GM18909 (cell line): ENCODE measurements around the gene SBDS.
"Not testable (repeated sequence)": the region's sequence is repeated elsewhere in the genome, so short reads cannot be mapped to it uniquely, and the experiment has no call there.

Experiments used
- ATAC-seq: cut with Tn5 transposase; IDR thresholded peaks from one replicate; pipeline ENCODE4 v1.9.1; 2021; ENCODE audit warnings: mild to moderate bottlenecking; ENCODE audit not compliant: unreplicated experiment, poor library complexity

The SBDS gene

DNA sequence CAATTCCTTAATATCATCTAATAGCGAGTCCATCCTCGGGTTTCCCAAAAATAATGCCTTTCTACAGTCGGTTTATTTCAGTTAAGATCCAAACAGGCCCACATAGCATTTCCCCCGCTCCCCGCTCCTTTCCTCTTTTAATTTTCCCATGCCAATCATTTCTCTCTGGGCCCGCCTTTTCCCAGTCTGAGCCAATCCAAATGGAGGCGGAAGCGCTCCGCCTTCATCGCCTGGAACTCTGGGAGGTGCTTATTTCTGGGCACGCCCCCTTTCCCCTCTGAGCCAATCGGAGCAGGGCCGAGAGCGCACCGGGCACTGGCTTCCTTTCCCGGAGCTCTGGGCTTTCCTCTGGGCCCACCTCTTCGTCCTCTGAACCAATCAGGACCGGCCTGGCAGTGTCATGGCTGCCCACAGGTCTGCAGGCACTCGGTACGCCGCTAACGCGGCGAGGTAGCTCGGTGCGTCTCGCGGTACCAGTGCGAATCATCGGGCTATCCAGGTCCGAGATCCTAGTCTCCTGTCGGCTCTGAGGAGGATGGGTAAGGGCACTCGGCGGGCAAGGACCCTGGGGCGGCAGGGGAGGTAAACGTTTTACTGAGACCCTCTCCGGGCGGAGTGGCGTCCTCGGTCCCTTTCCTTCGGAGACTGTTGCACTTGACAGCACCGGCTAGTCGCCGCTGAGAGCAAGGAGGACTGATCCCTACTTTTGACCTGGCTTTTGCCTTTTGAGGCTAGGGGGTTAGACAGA, 1.2 kb upstream of the SBDS start, which contains the start of gene TYW1:
TSS of gene TYW1 (plus strand) at position 390 of the 748 bp plus-strand sequence. CDS start at position 536, 146 bp downstream.
- ATAC-seq: peak; percentile 90

DNA sequence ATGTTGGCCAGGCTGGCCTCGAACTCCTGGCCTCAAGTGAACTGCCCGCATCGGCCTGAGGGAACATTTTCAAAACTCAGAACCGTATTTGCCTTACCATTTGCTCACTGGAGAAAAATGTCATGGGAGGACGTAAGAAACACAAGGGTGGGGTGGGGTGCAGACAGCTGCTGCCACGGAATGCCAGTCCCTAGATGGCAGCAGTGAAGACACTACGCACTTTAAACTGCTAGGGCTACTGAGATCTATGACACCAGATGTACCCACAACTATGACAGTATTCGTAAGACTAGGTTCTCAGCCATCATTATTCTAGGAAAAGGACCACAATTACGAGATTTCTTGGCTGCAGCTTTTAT, 716 bp downstream of the SBDS start:
- ATAC-seq: peak; percentile 38

DNA sequence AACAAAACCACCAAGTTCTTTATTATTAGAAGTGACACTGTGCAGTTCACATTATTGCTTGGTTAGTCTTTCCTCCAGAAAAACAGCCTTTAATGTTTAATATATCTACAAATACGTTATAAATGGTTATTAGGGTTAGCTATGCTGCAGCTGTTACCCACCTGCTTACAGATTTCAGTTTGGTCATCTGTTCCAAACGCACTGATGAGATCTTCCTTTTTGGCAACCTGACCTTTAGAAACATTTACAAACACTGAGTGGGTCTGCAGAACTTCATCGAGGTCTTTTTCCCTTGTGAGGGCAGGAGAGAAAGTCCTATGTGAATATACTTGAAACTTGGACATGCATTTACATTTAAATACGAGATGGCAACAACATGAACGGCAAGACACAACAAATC, 1.3 kb downstream of the SBDS start:
- ATAC-seq: not testable (repeated sequence)

DNA sequence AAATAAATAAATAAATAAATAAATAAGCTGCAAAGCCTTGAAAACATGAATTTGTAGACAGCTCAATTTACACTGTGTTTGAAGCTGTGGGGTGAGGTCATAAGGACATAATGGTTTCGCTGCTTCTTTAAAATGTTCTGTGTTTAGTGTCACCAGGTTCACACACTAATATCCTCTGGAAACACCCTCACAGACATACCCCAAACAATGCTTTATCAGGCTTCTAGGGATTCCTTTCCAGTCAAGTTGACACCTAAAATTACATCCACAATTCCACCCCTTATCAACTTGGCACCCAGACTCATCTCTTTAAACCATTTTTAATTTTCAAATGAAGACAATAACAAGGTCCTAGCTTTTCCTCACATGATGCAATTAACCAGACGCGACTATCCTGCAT, 5.8 kb downstream of the SBDS start:
- not testable (repeated sequence) for ATAC-seq

DNA sequence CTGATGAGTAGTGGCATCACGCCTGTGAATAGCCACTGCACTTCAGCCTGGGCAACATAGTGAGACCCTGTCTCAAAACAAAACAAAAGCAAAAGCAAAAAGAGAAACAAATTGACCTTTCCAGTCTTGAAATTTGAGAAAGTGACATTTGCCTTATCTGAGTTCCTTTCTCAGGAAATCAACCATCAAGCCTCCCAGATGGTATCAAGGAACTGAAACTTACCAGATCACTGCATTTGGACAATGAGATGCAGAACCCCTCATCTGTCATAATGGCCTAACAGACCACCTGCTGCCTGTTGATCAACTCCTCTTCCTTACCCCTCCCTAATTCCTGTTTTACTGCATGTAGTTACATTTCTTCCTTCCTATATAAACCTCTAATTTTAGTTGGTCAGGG, 15.1 kb downstream of the SBDS start:
- not testable (repeated sequence) for ATAC-seq

DNA sequence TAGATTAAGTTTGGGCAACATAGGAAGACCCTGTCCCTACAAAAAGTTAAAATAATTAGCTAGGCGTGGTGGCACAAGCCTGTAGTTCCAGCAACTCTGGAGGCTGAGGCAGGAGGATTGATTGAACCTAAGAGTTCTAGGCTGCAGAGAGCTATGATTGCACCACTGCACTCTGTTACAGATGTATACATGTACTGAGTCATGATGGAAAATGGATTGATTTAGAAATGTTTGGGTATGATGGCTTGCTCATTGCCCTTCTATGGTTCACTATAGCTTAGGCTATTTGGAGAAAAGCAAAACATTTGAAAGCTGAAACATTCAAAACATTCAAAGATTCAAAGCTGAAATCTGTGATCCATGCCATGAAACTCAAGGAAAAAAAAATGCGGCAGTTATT, 16.4 kb downstream of the SBDS start:
- not testable (repeated sequence) for ATAC-seq

DNA sequence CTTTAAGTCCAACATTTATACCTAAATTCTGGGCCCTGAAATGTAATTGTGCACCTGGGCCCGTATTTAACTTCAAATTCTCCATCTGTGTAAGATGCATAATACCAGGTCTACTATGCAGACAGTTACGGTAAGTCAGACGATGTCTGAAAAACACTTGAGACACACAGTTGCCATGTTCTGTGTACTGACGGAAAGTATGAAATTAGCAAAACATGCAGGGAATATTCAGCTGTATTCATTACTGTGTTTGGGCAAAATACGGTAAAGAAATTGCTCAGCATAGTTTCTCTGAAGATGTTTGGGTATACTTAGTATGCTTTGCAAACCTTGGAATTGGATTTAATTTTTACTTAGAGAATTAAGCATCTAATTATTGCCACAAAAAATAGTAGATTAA, 17.1 kb downstream of the SBDS start:
- not testable (repeated sequence) for ATAC-seq

DNA sequence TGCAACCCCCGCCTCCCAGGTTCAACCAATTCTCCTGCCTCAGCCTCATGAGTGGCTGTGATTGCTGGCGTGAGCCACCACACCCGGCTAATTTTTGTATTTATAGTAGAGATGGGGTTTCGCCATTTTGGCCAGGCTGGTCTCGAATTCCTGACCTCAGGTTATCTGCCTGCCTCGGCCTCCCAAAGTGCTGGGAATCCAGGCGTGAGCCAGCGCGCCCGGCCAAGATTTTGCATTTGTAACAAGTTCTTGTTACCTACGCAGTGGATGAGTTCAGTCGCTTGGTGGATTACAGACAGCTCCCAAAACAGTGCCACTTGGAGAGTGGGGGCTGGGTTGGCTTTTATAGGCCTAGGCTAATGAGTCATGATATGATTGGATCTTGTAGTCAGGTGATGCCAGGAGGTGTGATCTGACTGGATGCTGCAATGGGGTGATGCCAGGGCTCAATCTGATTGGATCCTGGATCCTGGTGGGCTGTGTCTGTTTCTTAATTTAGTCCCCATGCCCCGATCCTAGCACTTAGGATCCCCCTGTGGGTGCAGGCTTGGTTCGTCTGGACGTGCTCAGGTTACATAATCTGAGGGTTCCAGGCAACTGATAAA, 20.3 kb downstream of the SBDS start:
- no peak for ATAC-seq

DNA sequence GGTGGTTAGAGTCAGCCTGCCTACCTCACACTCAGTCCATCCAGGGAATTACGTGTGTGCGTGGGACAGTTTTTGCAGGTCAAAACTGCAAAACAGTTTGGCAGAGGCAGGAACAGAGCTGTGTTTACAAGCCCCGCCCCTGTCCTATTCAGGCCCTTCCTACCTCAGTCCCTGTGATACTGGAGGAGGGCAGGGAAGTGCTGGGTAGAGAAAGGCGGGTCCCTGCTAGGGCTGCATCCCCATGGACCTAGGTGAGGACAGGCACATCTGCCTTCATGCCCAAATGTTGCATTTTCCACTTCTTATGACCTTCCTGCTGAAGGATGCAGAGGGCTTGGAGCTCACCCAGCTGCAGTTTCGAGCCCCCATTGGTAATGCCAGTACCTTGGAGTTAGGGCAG, 25.1 kb downstream of the SBDS start:
- no peak for ATAC-seq

DNA sequence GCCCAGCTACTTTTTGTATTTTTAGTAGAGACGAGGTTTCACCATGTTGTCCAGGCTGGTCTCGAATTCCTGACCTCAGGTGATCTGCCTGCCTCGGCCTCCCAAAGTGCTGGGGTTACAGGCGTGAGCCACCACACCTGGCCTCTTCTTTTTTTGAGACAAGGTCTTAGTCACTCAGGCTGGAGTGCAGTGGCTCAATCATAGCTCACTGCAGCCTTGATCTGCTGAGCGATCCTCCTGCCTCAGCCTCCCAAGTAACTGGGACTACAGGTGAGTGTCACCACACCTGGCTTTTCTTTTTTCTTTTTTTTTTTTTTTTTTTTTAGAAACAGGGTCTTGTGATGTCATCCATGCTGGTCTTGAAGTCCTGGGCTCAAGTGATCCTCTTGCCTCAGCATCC, 26.4 kb downstream of the SBDS start:
- not testable (repeated sequence) for ATAC-seq

DNA sequence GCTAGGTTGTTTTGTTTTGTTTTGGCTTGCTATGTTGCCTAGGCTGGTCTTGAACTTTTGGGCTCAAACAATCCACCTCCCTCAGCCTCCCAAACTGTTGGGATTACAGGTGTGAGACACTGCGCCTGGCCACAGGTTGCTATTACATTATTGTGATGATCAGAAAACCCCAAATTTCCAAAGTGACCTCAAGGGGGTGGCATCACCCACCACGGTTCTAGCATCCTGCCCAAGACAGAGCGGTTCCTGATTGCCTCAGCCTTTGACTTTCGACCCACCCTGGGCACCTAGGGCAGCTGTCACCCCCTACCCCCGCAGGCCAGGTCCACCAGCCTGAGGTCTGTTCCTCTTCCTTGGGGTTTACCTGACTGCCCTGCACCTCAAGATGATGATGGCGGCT, 28.4 kb downstream of the SBDS start:
- ATAC-seq: no peak

DNA sequence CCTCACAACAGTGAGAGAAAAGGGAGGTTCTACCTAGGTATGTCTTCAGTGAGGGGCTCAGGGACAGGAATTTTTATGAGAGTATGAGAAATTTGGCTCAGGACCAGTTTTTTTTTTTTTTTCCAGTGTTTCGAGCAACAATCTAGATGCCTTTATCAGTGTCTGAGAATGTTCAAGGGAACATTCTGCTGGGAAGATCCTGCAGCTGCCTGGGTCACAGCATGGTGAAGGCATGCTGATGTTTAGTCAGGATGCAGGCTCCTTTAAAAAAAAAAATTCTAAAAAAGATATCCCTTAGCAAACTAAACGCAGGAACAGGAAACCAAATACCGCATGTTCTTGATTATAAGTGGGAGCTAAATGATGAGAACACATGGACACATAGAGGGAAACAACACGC, 31.0 kb downstream of the SBDS start:
- no peak for ATAC-seq

DNA sequence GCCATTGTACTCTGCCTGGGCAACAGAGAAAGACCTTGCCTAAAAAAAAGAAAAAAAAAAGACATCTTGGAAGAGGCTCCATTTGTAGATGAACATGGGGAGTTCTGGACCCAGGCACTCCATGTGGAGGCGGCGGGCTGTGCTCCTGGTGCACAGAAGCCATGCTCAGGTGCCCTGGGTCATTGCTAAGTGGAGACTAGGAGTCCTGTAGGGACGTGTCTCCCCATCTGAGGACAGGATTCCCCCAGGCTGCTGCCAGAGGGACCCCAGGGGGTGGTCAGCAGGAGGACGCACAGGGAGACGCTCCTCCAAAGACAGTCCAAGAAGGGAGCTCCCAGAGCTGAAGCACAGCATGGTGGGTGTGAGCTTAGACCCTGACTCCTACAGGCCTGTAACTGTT, 34.3 kb downstream of the SBDS start:
- ATAC-seq: no peak

DNA sequence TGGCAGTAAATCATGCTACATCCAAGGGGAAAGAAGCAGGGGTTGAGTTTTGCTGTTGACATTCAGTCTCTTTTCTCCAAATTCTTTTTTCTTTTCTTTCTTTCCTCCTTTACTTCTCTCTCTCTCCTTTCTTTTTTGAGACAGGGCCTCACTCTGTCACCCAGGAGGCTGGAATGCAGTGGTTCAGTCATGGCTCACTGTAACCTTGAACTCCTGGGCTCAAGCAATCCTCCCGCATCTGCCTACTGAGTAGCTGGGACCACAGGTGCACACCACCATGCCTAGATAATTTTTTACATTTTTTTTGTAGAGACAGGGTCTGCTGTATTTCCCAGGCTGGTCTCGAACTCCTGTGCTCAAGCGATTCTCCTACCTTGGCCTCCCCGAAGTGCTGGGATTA, 35.2 kb downstream of the SBDS start:
- ATAC-seq: no peak

DNA sequence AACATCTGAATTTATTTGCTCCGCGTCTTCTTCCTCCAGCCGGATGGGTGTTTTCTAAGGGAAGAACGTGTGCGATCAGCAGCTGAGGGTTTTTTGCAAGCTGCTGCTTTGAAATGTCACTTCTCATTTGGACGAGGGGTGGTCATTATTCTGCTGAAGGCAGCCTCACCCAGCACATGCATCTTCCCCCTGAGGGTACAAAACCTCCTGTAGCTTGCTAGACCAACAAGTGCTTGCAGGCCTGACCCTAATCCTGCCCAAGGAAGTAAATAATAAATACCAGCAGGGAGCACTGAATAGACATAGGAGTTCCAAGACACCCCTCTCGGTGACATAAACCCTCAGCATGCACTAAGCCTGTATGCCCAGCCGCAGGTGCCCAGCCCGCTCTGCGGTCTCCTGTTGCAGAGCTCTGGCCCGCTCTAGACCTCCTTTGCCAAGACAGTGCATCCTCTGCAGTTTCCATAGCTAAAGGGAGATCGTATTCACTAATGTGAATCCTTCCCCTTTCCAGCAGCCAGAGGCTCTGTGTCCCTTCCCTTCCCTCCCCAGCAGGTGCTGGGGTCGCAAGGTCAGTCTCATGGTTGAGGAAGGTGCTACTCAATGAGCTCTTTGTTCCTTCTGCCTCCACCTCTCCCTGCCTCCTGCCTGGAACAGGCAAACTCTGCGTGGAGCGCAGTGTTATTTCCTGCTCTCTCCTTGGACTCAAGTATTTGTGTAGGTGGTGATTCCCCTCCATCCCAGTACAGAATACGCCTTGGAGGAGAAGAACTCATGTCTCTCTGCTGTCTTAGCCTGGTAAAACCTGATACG, 36.6 kb downstream of the SBDS start:
- ATAC-seq: no peak

DNA sequence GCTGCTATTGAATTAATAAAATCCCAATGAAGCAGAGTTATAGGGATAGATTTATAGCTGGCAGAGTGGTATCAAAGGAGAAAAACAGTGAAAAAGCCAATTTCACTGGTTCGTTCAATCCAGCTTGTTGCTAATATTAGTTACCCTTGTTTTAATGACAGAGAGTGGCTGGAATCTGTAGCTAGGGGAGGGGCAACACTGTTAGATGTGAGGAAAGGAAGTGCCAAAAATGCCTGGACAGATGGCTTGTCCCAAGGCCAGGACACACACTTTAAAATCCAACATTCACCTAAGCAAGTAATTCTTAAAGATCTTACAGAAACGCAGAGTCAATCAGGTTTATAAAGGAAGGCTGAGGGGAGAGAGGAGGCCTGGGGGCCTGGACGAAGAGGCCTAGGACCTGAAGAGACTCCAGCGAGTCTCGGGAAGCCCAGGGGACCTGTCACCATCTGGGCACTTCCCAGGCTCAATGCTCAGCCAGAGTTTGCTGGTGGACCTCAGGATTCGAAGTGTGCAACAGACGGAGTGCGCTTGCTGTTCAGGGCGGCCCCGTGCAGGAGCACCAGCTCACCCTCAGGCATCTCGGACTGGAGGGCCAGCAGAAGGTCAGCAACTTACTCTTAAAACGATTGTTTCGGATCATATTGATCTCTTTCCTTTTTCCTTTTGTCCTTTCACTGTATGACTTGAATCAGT, 37.6 kb downstream of the SBDS start:
- ATAC-seq: no peak

DNA sequence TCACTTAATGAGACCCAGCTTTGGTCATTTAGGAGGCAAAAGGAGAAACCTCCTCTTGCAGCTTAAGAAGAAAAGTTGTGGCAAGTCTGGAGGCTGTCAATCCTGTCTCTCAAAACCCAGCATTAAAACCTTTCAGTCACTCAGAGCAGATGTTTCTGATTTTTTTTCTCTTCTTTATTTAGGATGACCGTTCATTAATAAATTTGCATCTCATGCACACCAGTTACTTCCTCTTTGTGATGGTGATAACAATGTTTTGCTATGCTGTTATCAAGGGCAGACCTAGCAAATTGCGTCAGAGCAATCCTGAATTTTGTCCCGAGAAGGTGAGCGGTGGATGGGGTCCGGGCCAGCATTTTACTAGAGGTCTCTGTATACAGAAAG, 42.4 kb downstream of the SBDS start:
- ATAC-seq: no peak

DNA sequence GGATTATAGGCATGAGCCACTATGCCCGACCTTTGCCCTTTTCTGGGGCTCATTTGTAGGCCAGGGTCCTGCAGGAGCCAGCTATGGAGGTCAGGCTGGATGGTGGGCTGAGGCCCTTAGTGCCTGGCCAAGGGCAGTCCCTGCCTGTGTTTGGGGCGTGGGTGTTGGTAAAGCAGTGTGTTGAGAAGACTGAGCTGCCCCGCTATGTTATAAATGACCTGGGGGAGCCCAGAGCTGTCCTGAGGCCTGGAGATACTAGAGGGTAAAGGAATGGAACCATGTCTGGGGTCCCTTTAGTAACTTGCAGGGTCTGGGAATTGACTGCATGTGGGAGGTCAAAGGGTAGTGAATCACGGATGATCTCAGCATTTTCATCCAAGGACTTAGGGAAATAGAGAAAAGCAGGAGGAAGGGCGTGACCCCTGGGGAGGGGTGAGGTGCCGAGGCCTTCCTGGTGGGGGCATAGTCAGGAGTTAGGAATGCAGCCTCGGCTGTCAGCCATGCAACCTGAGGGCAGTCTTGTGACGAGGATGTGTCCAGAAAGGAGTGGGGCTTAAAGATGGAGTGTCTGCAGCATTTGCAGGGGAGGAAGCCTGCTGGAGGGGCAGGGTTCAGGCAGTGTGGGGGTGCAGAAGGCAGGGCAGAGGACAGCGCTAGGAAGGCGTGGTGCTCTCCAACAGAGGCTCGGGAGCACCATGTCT, 42.9 kb downstream of the SBDS start:
- no peak for ATAC-seq

DNA sequence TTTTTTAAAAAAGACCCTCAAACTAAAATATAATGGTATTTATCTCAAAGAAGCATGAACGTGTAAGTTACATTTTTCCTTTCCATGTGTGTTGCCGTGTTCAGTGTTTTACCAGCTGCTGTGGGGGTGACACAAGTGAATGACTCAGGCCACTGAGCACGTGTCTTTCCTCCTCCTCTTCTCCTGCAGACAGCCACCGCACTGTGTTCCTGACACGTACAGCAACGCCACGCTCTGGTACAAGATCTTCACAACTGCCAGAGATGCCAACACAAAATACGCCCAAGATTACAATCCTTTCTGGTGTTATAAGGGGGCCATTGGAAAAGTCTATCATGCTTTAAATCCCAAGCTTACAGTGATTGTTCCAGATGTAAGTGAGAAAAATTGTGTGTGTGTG, 44.6 kb downstream of the SBDS start:
- ATAC-seq: no peak

DNA sequence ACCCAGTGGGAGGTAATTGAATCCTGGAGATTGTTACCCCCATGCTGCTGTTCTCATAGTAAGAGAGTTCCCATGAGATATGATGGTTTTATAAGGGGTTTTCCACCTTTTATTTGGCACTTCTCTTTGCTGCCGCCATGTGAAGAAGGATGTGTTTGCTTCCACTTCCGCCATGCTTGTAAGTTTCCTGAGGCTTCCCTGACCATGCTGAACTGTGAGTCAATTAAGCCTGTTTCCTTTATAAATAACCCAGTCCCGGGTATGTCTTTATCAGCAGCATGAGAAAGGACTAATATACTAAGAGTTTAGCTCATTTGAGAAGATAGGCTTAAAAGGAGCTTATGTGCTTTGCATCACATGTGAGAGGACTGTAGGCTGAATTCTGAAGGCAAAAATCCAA, 45.1 kb downstream of the SBDS start:
- no peak for ATAC-seq
